ENCODE data around the gene VSIR.

Gene VSIR

DNA sequence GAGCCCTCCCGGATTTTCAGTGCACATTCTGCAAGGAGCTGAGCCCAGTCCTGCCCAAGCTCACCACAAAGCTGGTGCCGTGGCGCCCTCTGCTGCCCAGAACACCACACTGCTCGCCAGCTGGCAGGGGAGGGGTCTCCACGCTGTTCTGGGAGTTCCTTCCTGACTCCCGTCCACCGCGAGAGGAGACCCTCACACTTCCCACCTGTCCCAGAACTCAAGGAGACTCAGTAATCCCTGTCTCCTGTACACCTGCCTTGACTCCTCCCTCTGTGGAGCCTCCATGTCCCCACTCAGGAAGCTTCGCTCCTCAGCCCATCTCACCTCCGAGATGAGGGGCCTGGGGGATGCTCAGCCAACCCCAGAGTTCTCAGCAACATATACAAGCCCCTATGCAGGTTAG lies 65.0 kb downstream of the VSIR start:
- H3K4me1 ChIP-seq (ENCODE audit: insufficient read depth, low read length) = no peaks in the 10 kb centered on the region
- no peak overlapping the region for H2AFZ ChIP-seq (ENCODE audit: low read depth, low read length)
- no peaks in the 10 kb centered on the region for H3K36me3 ChIP-seq (ENCODE audit: insufficient read depth, low read length)
- no peak overlapping the region for H3K4me3 ChIP-seq (ENCODE audit: low read length)
- H3K27me3 ChIP-seq (ENCODE audit: insufficient read depth, low read length) = peaks cover 2% of the 10 kb centered on the region
- H3K9me3 ChIP-seq (ENCODE audit: low read length) = no peaks in the 10 kb centered on the region

DNA sequence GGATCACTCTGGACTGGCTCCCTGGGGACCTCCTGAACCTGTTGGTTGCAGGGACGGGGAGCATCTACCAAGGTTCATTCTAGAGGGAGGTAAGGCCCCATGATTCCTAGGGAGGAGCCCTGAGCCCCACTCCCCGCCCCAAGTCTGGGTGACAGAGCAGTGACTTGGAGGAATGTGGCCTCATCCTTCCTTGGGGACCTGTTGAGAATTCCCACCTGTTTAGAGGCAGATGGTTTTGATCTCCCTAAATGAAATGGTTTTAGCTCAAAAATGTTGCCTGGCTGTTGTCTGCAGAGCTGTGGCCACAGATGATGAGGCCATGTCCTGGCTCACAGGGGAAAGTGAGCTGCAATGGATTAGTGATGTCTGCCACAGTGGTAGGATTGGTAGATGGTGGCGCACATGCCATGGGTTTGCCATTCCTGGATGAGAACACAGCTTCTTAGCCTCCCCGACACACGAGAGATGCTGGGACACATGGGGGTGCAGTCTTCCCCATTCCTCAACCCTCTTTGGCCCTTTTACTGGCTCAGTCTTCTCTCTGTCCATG lies 66.0 kb downstream of the VSIR start:
- Histone ChIP-seq H3K4me1 (ENCODE audit: insufficient read depth, low read length) (no peaks in the 10 kb centered on the region), H3K4me3 (ENCODE audit: low read length) (no peak overlapping the region), H3K36me3 (ENCODE audit: insufficient read depth, low read length) (no peaks in the 10 kb centered on the region), H3K27me3 (ENCODE audit: insufficient read depth, low read length) (peaks cover 3% of the 10 kb centered on the region), H3K9me3 (ENCODE audit: low read length) (no peaks in the 10 kb centered on the region), H2AFZ (ENCODE audit: low read depth, low read length) (no peak overlapping the region)

DNA sequence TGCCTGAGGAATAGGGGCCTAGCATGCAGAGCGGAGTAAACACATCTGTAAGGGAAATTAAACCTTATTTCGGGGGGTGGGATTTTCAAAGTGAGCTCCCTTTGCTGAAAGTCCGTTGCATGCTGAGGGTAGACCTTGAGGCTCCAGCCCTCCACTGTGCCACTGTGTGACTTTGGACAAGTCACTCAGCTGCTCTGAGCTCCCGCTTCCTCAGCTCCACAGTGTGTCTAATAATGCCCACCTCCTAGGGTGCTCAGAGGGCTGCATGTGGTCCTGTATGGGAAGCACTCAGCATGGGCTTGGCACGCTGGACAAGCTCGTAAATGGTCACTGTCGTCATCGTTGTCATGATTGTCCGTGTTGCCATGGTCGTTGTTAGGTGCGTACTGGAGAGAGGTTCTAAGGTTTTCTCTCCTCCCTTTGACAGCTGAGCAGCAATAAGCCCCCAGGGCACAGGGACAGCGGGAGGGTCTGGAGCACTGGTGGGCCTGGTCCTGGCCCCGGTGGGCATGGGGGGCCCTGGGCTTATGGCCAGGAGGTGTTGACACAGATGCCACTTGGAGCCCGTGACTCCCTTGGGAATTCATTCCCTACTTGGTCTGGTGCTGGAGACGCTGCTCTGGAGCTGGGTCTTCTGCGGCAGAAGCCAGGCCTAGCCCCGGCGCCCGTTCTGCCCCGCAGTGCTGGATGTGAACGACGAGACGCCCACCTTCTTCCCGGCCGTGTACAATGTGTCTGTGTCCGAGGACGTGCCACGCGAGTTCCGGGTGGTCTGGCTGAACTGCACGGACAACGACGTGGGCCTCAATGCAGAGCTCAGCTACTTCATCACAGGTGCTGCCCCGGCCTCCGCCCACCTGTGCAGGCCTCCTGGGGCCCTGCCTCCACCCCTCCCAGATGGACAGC lies 66.9 kb downstream of the VSIR start:
- peaks cover 4% of the 10 kb centered on the region for H3K27me3 ChIP-seq (ENCODE audit: insufficient read depth, low read length)
- no peak overlapping the region for H3K4me3 ChIP-seq (ENCODE audit: low read length)
- no peaks in the 10 kb centered on the region for H3K9me3 ChIP-seq (ENCODE audit: low read length)
- H2AFZ ChIP-seq (ENCODE audit: low read depth, low read length) = no peak overlapping the region
- no peaks in the 10 kb centered on the region for H3K4me1 ChIP-seq (ENCODE audit: insufficient read depth, low read length)
- no peaks in the 10 kb centered on the region for H3K36me3 ChIP-seq (ENCODE audit: insufficient read depth, low read length)

DNA sequence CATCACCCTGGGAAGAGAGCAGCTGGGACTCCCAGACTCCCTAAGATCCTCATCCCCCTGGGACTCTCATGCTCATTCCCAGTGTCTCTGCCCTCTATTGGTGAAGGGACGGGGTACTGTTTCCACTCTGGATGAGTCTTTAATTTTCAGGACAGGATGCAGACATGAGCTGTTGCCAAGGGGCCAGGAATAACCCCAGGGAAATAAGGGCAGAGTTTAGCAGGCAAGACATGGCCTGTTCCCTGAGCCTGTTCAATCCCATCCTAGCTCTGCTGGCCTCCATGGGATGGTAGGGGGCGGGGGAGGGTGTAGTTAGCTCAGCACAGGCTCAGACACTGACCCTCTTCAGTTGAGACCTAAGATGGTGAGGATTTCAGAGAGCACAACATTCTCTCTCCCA lies 67.7 kb downstream of the VSIR start:
- no peaks in the 10 kb centered on the region for H3K4me1 ChIP-seq (ENCODE audit: insufficient read depth, low read length)
- H3K27me3 ChIP-seq (ENCODE audit: insufficient read depth, low read length) = peaks cover 8% of the 10 kb centered on the region
- no peak overlapping the region for H3K4me3 ChIP-seq (ENCODE audit: low read length)
- no peaks in the 10 kb centered on the region for H3K36me3 ChIP-seq (ENCODE audit: insufficient read depth, low read length)
- H3K9me3 ChIP-seq (ENCODE audit: low read length) = no peaks in the 10 kb centered on the region
- no peak overlapping the region for H2AFZ ChIP-seq (ENCODE audit: low read depth, low read length)

DNA sequence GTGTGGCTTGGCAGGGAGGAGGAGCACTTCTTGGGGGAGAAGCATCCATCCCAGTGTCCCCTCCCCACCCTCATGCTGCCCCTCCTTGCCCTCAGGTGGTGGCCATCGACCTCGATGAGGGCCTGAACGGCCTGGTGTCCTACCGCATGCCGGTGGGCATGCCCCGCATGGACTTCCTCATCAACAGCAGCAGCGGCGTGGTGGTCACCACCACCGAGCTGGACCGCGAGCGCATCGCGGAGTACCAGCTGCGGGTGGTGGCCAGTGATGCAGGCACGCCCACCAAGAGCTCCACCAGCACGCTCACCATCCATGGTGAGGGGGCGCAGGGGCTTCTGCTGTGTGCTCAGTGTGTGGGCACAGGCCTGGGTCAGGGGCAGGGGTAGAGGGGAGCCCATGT lies 68.5 kb downstream of the VSIR start:
- Histone ChIP-seq H3K4me3 (ENCODE audit: low read length) (no peak overlapping the region), H2AFZ (ENCODE audit: low read depth, low read length) (no peak overlapping the region), H3K9me3 (ENCODE audit: low read length) (no peaks in the 10 kb centered on the region), H3K27me3 (ENCODE audit: insufficient read depth, low read length) (peaks cover 8% of the 10 kb centered on the region), H3K4me1 (ENCODE audit: insufficient read depth, low read length) (no peaks in the 10 kb centered on the region), H3K36me3 (ENCODE audit: insufficient read depth, low read length) (no peaks in the 10 kb centered on the region)

DNA sequence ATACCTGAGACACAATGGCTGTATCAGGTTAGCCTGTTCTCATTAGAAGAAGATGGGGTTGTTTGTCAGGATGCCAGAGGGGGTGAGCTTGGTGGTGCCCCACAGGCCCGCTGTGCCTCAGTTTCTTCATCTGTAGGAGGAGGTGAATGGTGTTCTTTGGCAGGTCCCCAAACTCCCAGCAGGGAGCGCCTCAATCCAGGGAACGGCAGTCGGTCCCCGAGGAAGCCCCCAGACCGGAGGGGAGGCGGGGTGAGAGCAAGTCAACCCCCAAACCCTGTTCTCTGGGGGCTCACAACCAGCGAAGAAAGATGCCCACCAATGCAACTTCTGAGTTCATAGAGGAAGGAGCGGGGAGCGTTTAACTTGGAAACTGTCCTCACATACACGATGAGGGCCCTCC lies 69.7 kb downstream of the VSIR start:
- Histone ChIP-seq H2AFZ (ENCODE audit: low read depth, low read length) (no peak overlapping the region), H3K9me3 (ENCODE audit: low read length) (no peaks in the 10 kb centered on the region), H3K36me3 (ENCODE audit: insufficient read depth, low read length) (no peaks in the 10 kb centered on the region), H3K4me1 (ENCODE audit: insufficient read depth, low read length) (no peaks in the 10 kb centered on the region), H3K27me3 (ENCODE audit: insufficient read depth, low read length) (peaks cover 5% of the 10 kb centered on the region), H3K4me3 (ENCODE audit: low read length) (no peak overlapping the region)

DNA sequence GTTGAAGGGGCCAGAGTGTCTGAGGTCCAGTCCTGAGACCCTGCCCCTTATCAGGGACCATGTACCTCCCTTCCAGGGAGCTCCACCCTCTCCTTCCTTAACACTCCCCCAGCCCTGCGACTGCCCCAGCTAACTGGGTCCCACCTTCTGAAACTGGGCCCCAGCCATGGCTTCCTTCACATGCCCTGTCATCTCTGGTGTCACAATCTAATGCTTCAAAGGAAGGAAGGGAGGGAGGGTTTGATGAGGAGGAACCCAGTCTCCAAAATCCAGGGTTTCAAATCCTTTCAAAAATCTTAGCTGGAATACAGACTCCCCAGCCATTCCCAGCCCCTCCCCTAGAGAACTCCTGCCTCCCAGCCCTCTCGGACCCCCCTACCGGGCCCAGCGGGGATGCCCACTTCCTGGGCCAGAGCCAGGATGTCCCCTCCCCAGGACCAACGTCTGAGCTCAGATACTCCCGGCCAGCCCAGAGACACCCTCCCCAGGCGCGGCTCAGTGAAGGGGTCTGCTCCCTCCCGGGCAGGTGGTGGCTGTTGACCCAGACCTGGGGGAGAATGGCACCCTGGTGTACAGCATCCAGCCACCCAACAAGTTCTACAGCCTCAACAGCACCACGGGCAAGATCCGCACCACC lies 71.7 kb downstream of the VSIR start:
- Histone ChIP-seq H3K4me1 (ENCODE audit: insufficient read depth, low read length) (no peaks in the 10 kb centered on the region), H3K9me3 (ENCODE audit: low read length) (no peaks in the 10 kb centered on the region), H3K4me3 (ENCODE audit: low read length) (no peak overlapping the region), H2AFZ (ENCODE audit: low read depth, low read length) (no peak overlapping the region), H3K36me3 (ENCODE audit: insufficient read depth, low read length) (no peaks in the 10 kb centered on the region), H3K27me3 (ENCODE audit: insufficient read depth, low read length) (peaks cover 5% of the 10 kb centered on the region)

DNA sequence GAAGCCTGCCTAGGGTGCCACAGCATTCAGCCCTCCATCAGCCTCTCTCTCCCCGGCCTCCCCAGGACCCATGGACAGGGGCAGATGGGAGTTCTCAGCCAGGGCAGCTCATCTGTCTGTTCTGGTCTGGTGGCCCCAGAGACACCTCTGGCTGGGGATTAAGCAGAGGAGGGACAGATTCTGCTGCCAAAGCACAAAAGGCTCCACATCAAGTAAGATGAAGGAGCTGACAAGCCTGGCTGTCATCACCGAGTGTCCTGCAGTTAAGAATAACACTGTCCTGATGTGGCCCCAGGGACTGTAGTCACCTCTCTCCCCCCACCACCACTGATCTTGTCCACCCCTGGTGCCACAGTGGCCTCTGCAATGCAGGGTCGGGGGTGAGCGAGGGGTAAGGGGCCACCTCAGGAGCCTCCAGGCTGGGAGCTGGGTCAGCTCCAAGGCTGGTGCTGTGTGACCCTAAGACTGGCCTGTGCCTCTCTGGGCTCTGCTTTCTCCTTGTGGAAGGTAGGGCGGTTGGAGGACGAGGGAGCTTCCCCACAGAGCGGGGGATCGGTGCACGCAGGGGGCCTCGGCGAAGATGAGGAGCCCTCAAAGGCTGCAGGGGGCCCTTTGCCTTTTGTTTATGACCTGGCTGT lies 72.5 kb downstream of the VSIR start:
- no peaks in the 10 kb centered on the region for H3K9me3 ChIP-seq (ENCODE audit: low read length)

DNA sequence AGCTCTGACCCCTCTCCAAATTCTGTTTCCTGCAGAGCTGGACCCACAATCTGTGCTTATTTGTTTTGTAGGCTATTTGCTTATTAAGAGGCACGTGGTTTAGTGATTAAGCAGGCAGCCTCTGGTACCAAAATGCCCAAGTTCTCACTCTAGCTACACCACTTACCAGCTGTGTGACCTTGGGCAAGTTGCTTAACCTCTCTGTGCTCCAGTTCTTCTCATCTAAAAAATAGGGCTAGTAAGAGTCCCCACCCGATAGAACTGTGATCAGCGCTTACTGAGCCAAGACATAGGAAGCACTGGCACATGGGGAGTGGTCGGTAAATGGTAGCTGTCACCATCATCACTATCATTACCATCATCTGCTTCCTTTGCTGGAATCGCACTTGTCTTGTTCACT lies 74.6 kb downstream of the VSIR start:
- Histone ChIP-seq H3K4me3 (ENCODE audit: low read length) (no peak overlapping the region), H3K4me1 (ENCODE audit: insufficient read depth, low read length) (no peaks in the 10 kb centered on the region), H2AFZ (ENCODE audit: low read depth, low read length) (no peak overlapping the region), H3K27me3 (ENCODE audit: insufficient read depth, low read length) (peaks cover 9% of the 10 kb centered on the region), H3K36me3 (ENCODE audit: insufficient read depth, low read length) (no peaks in the 10 kb centered on the region), H3K9me3 (ENCODE audit: low read length) (no peaks in the 10 kb centered on the region)

More for the DNA sequence above, 72.5 kb downstream of the VSIR start:
- H2AFZ ChIP-seq (ENCODE audit: low read depth, low read length) = no peak overlapping the region
- peaks cover 5% of the 10 kb centered on the region for H3K27me3 ChIP-seq (ENCODE audit: insufficient read depth, low read length)
- H3K4me1 ChIP-seq (ENCODE audit: insufficient read depth, low read length) = no peaks in the 10 kb centered on the region
- no peak overlapping the region for H3K4me3 ChIP-seq (ENCODE audit: low read length)
- no peaks in the 10 kb centered on the region for H3K36me3 ChIP-seq (ENCODE audit: insufficient read depth, low read length)

DNA sequence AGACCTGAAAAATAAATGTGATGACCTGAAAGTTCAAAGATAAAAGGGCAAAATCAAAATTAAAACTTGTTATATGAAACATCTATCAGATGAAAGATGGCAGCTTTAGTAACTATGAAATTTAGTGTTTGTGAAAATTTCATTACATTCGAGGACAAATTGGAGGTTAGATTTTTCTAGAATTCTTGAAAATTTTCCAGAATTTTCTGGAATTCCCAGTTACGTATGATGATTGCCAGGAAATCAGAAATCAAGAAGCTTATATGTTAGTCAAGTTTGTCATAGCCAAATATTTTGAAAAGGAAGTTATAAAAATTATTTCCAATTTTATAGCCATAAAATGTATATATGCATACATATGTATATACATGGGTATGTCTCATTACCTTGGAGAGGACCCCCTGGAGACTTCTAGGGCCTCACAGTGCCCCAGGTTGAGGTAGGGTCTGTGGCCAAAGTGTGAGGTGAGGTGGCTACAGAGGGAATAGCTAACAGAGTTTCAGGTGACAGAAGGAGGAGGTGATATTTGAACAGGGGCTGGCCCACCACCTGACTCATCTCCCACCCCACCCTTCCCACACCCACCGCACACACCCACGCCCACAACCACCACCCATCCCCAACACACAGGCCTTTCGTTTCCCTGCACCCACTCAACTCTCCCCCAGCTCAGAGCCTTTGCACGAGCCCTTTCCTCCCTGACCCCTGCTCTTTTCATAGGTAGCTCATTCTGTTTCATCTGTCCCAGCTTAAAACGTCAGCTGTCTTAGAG lies 75.2 kb downstream of the VSIR start:
- Histone ChIP-seq H3K4me1 (ENCODE audit: insufficient read depth, low read length) (no peaks in the 10 kb centered on the region), H3K4me3 (ENCODE audit: low read length) (no peak overlapping the region), H3K27me3 (ENCODE audit: insufficient read depth, low read length) (peaks cover 9% of the 10 kb centered on the region), H3K9me3 (ENCODE audit: low read length) (no peaks in the 10 kb centered on the region), H2AFZ (ENCODE audit: low read depth, low read length) (no peak overlapping the region), H3K36me3 (ENCODE audit: insufficient read depth, low read length) (no peaks in the 10 kb centered on the region)
